Spleen (tissue), 11 donors: ENCODE data around the gene PRX. TPM values are rescaled to one million over a fixed set of nuclear protein-coding genes. Genes with fewer than 3 reads are reported as not detected.

Experiments used
- DNase-seq: peaks from one replicate; pipeline ENCODE4 v3.0.0-alpha.2; 2020
- H3K27ac ChIP-seq, 8 donors: fragments of 200-600 bp; sonication (generic) in 7 of 8; 1 replicate in 4 of 8; 2 replicates in 4 of 8; pipeline versions ENCODE4 v1.5.0 to v1.8.0; 2016 to 2021; ENCODE audit warnings: inconsistent platforms in 4 of 8, mild to moderate bottlenecking in 4 of 8, moderate library complexity in 1 of 8
- H3K27me3 ChIP-seq, 7 donors: fragments of 200-600 bp; sonication (generic) in 6 of 7; replicated peaks in 1 of 7; 1 replicate in 4 of 7; 2 replicates in 3 of 7; pipeline versions ENCODE4 v1.5.0 to v1.8.0; 2016 to 2021; ENCODE audit warnings: inconsistent platforms in 3 of 7, mild to moderate bottlenecking in 1 of 7
- H3K36me3 ChIP-seq, 6 donors: fragments of 200-600 bp; sonication (generic) in 5 of 6; 1 replicate in 4 of 6; 2 replicates in 2 of 6; pipeline versions ENCODE4 v1.5.0 to v1.8.0; 2016 to 2021; ENCODE audit warnings: inconsistent platforms in 2 of 6
- H3K4me1 ChIP-seq, 6 donors: fragments of 200-600 bp; sonication (generic) in 5 of 6; 1 replicate in 3 of 6; 2 replicates in 3 of 6; pipeline versions ENCODE4 v1.5.0 to v1.8.0; 2016 to 2021; ENCODE audit warnings: inconsistent platforms in 3 of 6
- H3K4me3 ChIP-seq, 8 donors: fragments of 200-600 bp; sonication (generic) in 7 of 8; 1 replicate in 4 of 8; 2 replicates in 4 of 8; pipeline versions ENCODE4 v1.5.0 to v1.8.0; 2016 to 2021; ENCODE audit warnings: inconsistent platforms in 4 of 8, mild to moderate bottlenecking in 4 of 8, moderate library complexity in 2 of 8
- H3K9me3 ChIP-seq, 8 donors: fragments of 200-600 bp; sonication (generic) in 7 of 8; 1 replicate in 4 of 8; 2 replicates in 4 of 8; pipeline versions ENCODE4 v1.5.0 to v1.8.0; 2016 to 2021; ENCODE audit warnings: inconsistent platforms in 4 of 8
- CTCF ChIP-seq, 11 experiments: fragments of 200-600 bp in 7 of 11; fragments of 450-650 bp in 4 of 11; sonication (generic) in 4 of 11; IDR thresholded peaks in 8 of 11; conservative IDR thresholded peaks in 3 of 11; 1 replicate in 7 of 11; 2 replicates in 4 of 11; pipeline versions ENCODE4 v1.4.0 to v1.8.0; 2016 to 2021; ENCODE audit warnings: antibody characterized with exemption in 11 of 11, inconsistent platforms in 4 of 11, mild to moderate bottlenecking in 1 of 11
- POLR2A ChIP-seq, 3 donors: fragments of 450-650 bp; IDR thresholded peaks; one replicate each; pipeline ENCODE4 v1.5.1; 2017; ENCODE audit warnings: antibody characterized with exemption in 3 of 3, mild to moderate bottlenecking in 1 of 3
- POLR2AphosphoS5 ChIP-seq, 3 donors: sonication (generic); formaldehyde crosslinking; IDR thresholded peaks; one replicate each; pipeline ENCODE4 v1.5.1; 2017; ENCODE audit warnings: antibody characterized with exemption in 3 of 3
- WGBS, 5 donors: extraction: QIAGEN DNeasy Blood & Tissue Kit in 3 of 5; methylation state at CpG; one replicate each; pipeline versions ENCODE4 v1.1.5 to v1.1.7; 2013 to 2018; 5-methylcytosine and 5-hydroxymethylcytosine counted together
- intact Hi-C: fragments of 100-400 bp; cut with DNase I; formaldehyde crosslinking; loops from one replicate; pipeline ENCODE4 v1.15.0; 2023; ENCODE audit warnings: low total_unique reads
- polyA plus RNA-seq, 3 donors: library from polyadenylated mRNA; stranded (reverse); fragments of 200-250 nt; gene quantifications; one replicate each; pipeline ENCODE4 v1.2.1, GENCODE V29; 2013
- total RNA-seq, 7 donors: library from RNA; depleted of rRNA in 3 of 7; stranded (reverse); fragments of >200 nt in 3 of 7; fragmentation: NEBNext Ultra II Directional in 4 of 7; extraction: Animal tissue kit (Norgen Biotek cat#: 25700) in 4 of 7; gene quantifications; one replicate each; pipeline versions ENCODE4 v1.1.0 to v1.2.1, GENCODE V29; 2016 to 2021
- donor health status: healthy with polysubstance abuse.
- donor health status: DM: no; HTN: no; CAD: no; lungs with moderate emphysema.
- donor health status: DM: no; HTN: no; CAD: no.
- donor health status: Bipolar disorder and iron deficiency.
- donor health status: healthy.
- donor health status: DM: no; HTN: no; CAD: no.
- donor health status: DM: yes; HTN: yes; CAD: no.

Gene PRX
- total and polyA plus RNA-seq, 10 donors: 0.50 to 3.4 (median 2.1) TPM

DNA sequence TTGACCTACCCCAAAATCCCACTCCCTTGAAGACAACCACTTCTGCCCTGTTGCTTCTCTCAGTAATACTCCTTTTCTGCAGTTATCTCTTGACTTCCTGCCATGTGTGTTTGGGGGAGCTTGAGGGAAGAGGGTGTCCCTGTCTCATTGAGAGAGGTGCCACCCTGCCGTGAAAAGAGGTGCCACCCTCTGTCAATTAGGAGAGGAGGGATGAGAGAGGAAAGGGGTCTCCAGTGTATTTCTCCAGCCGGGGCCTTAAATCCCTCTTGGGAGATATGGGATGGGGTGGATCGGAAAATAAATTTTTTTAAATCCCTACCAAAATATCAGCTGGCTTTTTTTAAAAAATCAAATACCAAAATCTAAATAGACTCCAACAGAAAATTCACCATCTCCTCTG lies 48.2 kb downstream of the PRX start:
- no peaks in the 10 kb centered on the region for H3K27me3 ChIP-seq
- peak overlapping the region in 4 of 8 donors; percentile 22 to 60 (median 36) for H3K4me3 ChIP-seq
- DNase-seq: no peak
- 63 to 68% (median 64%) methylated on average over 3 of the region's 3 CpGs for WGBS, 5 donors
- peak overlapping the region in 2 of 8 donors; percentile 52 to 76 for H3K27ac ChIP-seq
- H3K9me3 ChIP-seq: no peaks in the 10 kb centered on the region
- no peak for TF ChIP-seq POLR2AphosphoS5 (IDR thresholded peaks at IDR 0.05)
- TF ChIP-seq POLR2A (IDR thresholded peaks at IDR 0.05): no peak
- no peak for TF ChIP-seq CTCF (IDR thresholded peaks at IDR 0.05 in 8 of 11, conservative IDR thresholded peaks at IDR 0.05 in 3 of 11)
- peaks cover 0 to 70% (median 23%) of the 10 kb centered on the region in 6 donors for H3K4me1 ChIP-seq
- H3K36me3 ChIP-seq: peaks cover 0 to 40% (median 28%) of the 10 kb centered on the region in 6 donors
- intact Hi-C loops: no loop called here

DNA sequence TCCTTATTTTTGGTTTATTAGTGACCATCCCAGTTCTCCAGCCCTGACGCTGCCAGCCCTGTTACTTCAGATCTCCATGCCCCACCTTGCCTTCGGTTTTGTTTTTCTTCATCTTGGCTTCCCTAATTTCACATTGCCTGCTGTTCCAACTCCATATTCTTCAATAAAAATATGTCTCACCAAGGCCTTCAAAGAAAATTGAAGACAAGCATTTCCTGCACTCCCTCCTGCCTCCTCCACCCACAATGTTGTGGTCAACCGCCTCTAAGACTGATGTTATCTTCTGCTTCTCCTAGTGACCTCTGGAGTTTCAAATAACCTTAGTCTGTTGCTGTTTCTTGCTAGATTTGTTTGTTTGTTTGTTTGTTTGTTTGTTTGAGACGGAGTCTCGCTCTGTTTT lies 50.1 kb downstream of the PRX start:
- peaks cover 0 to 30% (median 14%) of the 10 kb centered on the region in 6 donors for H3K36me3 ChIP-seq
- WGBS, 5 donors: 43 to 66% (median 54%) methylated on average over 5 of the region's 5 CpGs
- TF ChIP-seq CTCF (IDR thresholded peaks at IDR 0.05 in 8 of 11, conservative IDR thresholded peaks at IDR 0.05 in 3 of 11) (no peak), POLR2AphosphoS5 (IDR thresholded peaks at IDR 0.05) (no peak), POLR2A (IDR thresholded peaks at IDR 0.05) (no peak)
- intact Hi-C loops: no loop called here
- H3K27ac ChIP-seq: peak overlapping the region in 4 of 8 donors; percentile 3 to 51 (median 26)
- H3K4me1 ChIP-seq: peaks cover 0 to 90% (median 37%) of the 10 kb centered on the region in 6 donors
- no peaks in the 10 kb centered on the region for H3K9me3 ChIP-seq
- no peak for DNase-seq
- no peaks in the 10 kb centered on the region for H3K27me3 ChIP-seq
- H3K4me3 ChIP-seq: no peak overlapping the region

DNA sequence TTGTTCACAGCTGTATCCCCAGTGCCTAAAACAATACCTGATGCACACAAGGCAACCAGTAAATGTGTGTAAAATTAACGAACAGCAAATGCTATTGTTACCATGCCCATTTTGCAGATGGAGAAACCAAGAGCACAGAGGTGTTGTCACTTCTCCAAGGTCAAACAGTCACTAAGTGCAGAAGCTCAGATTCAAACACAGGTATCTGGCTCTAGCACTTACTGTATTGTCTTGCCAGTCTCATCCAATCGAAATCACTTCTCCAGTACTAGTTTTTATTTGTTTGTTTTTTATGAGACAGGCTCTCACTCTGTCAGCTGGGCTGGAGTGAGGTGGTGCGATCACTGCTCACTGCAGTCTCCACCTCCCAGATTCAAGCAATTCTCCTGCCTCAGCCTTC lies 51.0 kb downstream of the PRX start:
- DNase-seq: no peak
- 91 to 100% (median 92%) methylated on average over 3 of the region's 3 CpGs for WGBS, 5 donors
- Histone ChIP-seq H3K36me3 (peaks cover 0 to 20% (median 6%) of the 10 kb centered on the region in 6 donors), H3K4me1 (peaks cover 0 to 98% (median 43%) of the 10 kb centered on the region in 6 donors), H3K27ac (peak overlapping the region in 1 of 8 donors; percentile 51), H3K9me3 (no peaks in the 10 kb centered on the region), H3K27me3 (no peaks in the 10 kb centered on the region), H3K4me3 (no peak overlapping the region)
- intact Hi-C loops: no loop called here
- TF ChIP-seq POLR2A (IDR thresholded peaks at IDR 0.05): no peak

DNA sequence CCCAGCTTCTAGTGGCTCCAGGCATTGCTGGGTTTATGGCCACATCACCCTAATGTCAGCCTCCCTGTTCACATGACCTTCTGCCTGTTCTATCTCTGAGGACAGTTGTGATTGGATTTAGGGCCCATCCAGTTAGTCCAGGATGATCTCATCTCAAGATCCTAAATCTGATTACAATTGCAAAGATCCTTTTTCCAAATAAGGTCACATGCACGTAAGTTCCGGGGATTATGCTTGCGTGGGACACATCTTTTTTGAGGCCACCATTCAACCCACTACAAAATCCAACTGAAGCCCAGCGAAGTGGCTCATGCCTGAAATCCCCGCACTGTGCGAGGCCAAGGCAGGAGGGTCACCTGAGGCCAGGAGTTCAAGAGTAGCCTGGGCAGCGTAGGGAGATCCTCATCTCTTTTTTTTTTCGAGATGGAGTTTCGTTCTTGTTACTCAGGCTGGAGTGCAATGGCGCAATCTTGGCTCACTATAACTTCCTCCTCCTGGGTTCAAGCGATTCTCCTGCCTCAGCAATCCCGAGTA lies 52.4 kb downstream of the PRX start:
- intact Hi-C loops: no loop called here
- TF ChIP-seq POLR2A (IDR thresholded peaks at IDR 0.05): no peak
- TF ChIP-seq POLR2AphosphoS5 (IDR thresholded peaks at IDR 0.05): no peak
- TF ChIP-seq CTCF (IDR thresholded peaks at IDR 0.05 in 8 of 11, conservative IDR thresholded peaks at IDR 0.05 in 3 of 11): no peak
- no peak overlapping the region for H3K4me3 ChIP-seq
- H3K27me3 ChIP-seq: no peaks in the 10 kb centered on the region
- H3K9me3 ChIP-seq: no peaks in the 10 kb centered on the region
- peaks cover 0 to 12% (median 0%) of the 10 kb centered on the region in 6 donors for H3K36me3 ChIP-seq
- 69 to 87% (median 82%) methylated on average over 12 of the region's 12 CpGs for WGBS, 5 donors
- H3K27ac ChIP-seq: peak overlapping the region in 4 of 8 donors; percentile 14 to 64 (median 57)
- peaks cover 0 to 98% (median 51%) of the 10 kb centered on the region in 6 donors for H3K4me1 ChIP-seq
- DNase-seq: no peak
